MM.1S (cell line): ENCODE results near the gene FGF5.

Experiments used
- DNase-seq: peaks from one replicate; pipeline ENCODE4 v3.0.0-alpha.2; 2015
- H2AFZ ChIP-seq: fragments of 300-600 bp; sonication (generic); 2 replicates; pipeline ENCODE4 v1.6.0; 2016; ENCODE audit warnings: antibody characterized with exemption, low read length
- H3F3A ChIP-seq: fragments of 300-600 bp; sonication (generic); 2 replicates; pipeline ENCODE4 v1.6.1; 2016; ENCODE audit warnings: mild to moderate bottlenecking, antibody characterized with exemption, low read length, moderate library complexity, mixed read lengths; ENCODE audit not compliant: insufficient read depth
- H3K27ac ChIP-seq: fragments of 300-600 bp; sonication (generic); 2 replicates; pipeline ENCODE4 v1.5.1; 2016; ENCODE audit warnings: mild to moderate bottlenecking, low read length
- H3K27me3 ChIP-seq: fragments of 300-600 bp; sonication (generic); replicated peaks from 2 replicates; pipeline ENCODE4 v1.6.0; 2016; ENCODE audit warnings: low read length; ENCODE audit not compliant: insufficient read depth
- H3K36me3 ChIP-seq: fragments of 300-600 bp; sonication (generic); replicated peaks from 2 replicates; pipeline ENCODE4 v1.6.1; 2016; ENCODE audit warnings: mild to moderate bottlenecking, low read length, mixed read lengths; ENCODE audit not compliant: insufficient read depth
- H3K4me1 ChIP-seq: fragments of 300-600 bp; sonication (generic); 2 replicates; pipeline ENCODE4 v1.6.1; 2016; ENCODE audit warnings: low read length, mixed read lengths
- H3K4me2 ChIP-seq: fragments of 300-600 bp; sonication (generic); 2 replicates; pipeline ENCODE4 v1.6.0; 2016; ENCODE audit warnings: low read depth, low read length
- H3K4me3 ChIP-seq: fragments of 300-600 bp; sonication (generic); 2 replicates; pipeline ENCODE4 v1.5.1; 2016; ENCODE audit warnings: low read length, mixed read lengths
- H3K79me2 ChIP-seq: fragments of 300-600 bp; sonication (generic); 2 replicates; pipeline ENCODE4 v1.6.1; 2016; ENCODE audit warnings: mixed run types, low read length, mixed read lengths
- H3K9ac ChIP-seq: fragments of 300-600 bp; sonication (generic); 2 replicates; pipeline ENCODE4 v1.6.1; 2016; ENCODE audit warnings: low read length, mixed read lengths
- H3K9me2 ChIP-seq: fragments of 300-600 bp; sonication (generic); replicated peaks from 2 replicates; pipeline ENCODE4 v1.6.1; 2016; ENCODE audit warnings: mild to moderate bottlenecking, low read length, mixed read lengths; ENCODE audit not compliant: insufficient read depth
- H3K9me3 ChIP-seq: fragments of 300-600 bp; sonication (generic); replicated peaks from 2 replicates; pipeline ENCODE4 v1.6.1; 2016; ENCODE audit warnings: mild to moderate bottlenecking, low read length, mixed read lengths; ENCODE audit not compliant: insufficient read depth
- H4K20me1 ChIP-seq: fragments of 300-600 bp; sonication (generic); 2 replicates; pipeline ENCODE4 v1.6.1; 2016; ENCODE audit warnings: mild to moderate bottlenecking, low read length, moderate library complexity, mixed read lengths; ENCODE audit not compliant: insufficient read depth
- EZH2 ChIP-seq: fragments of 300-600 bp; sonication (generic); optimal IDR thresholded peaks from 2 replicates; pipeline ENCODE3; 2017; ENCODE audit warnings: low read depth, mild to moderate bottlenecking, antibody characterized with exemption, low read length, mixed read lengths
- EZH2phosphoT487 ChIP-seq: fragments of 300-600 bp; sonication (generic); IDR thresholded peaks from 2 replicates; pipeline ENCODE4 v1.6.1; 2018; ENCODE audit warnings: antibody characterized with exemption, low read length
- TF ChIP-seq, protein P1 (sequence below): fragments of 300-600 bp; sonication (generic); IDR thresholded peaks from 2 replicates; pipeline ENCODE4 v1.5.1; 2016; ENCODE audit warnings: antibody characterized with exemption, low read length, mixed read lengths

The FGF5 gene

DNA sequence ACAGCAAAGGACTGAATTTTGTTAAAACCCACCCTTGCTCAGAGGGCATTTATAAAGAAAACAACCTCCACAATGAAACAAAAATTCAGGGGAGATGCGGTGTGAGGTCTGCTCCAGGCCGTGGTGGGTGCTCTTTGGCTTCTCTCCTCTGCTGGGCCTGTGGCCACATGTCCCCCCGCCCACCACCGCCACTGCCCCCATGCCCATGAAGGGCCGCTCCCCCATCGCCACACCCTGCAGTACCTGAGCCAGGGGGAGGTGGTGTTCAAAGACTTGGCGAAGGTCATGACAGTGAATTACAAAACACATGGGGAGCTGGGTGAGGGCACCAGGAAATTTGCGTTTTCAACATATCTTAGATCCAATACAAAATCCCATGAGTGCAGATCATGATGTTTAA, 54.9 kb downstream of the FGF5 start:
- DNase-seq = no peak
- no peaks in the 10 kb centered on the region for H3K9me3 ChIP-seq
- H3K36me3 ChIP-seq = no peaks in the 10 kb centered on the region
- H4K20me1 ChIP-seq = no peaks in the 10 kb centered on the region
- TF ChIP-seq, protein P1, sequence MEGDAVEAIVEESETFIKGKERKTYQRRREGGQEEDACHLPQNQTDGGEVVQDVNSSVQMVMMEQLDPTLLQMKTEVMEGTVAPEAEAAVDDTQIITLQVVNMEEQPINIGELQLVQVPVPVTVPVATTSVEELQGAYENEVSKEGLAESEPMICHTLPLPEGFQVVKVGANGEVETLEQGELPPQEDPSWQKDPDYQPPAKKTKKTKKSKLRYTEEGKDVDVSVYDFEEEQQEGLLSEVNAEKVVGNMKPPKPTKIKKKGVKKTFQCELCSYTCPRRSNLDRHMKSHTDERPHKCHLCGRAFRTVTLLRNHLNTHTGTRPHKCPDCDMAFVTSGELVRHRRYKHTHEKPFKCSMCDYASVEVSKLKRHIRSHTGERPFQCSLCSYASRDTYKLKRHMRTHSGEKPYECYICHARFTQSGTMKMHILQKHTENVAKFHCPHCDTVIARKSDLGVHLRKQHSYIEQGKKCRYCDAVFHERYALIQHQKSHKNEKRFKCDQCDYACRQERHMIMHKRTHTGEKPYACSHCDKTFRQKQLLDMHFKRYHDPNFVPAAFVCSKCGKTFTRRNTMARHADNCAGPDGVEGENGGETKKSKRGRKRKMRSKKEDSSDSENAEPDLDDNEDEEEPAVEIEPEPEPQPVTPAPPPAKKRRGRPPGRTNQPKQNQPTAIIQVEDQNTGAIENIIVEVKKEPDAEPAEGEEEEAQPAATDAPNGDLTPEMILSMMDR = no peak
- TF ChIP-seq EZH2phosphoT487 (no peak), EZH2 (no peak)
- H3F3A ChIP-seq = no peaks in the 10 kb centered on the region
- H3K27ac ChIP-seq = no peak overlapping the region
- no peaks in the 10 kb centered on the region for H3K27me3 ChIP-seq
- no peaks in the 10 kb centered on the region for H3K9me2 ChIP-seq
- H2AFZ ChIP-seq = no peak overlapping the region
- no peaks in the 10 kb centered on the region for H3K79me2 ChIP-seq
- H3K4me3 ChIP-seq = no peak overlapping the region
- H3K4me2 ChIP-seq = no peak overlapping the region
- H3K9ac ChIP-seq = no peak overlapping the region
- H3K4me1 ChIP-seq = no peaks in the 10 kb centered on the region

DNA sequence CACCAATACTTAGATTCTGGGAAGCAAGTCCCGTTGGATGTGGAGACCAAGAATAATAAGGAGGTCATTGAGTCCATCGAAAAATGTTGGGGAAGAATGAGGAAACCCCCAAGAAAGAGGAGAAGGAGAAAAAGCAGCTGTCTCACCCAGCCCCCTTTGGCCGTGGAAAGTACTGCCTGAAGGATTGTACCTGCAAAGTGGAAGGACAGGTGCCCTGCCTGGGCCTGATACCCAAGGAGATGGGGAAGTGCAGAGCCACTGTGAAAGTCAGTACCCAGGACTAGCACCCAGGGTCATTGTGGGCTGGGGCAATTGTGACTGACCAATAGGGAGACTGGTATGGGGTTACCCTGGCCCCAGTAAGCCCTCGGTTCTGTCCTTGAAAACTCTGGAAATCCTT, 55.3 kb downstream of the FGF5 start:
- H3K27me3 ChIP-seq = no peaks in the 10 kb centered on the region
- no peak overlapping the region for H2AFZ ChIP-seq
- no peak for DNase-seq
- no peak overlapping the region for H3K4me3 ChIP-seq
- TF ChIP-seq EZH2phosphoT487 (no peak), EZH2 (no peak)
- TF ChIP-seq, protein P1 = no peak
- H3K79me2 ChIP-seq = no peaks in the 10 kb centered on the region
- H3K9ac ChIP-seq = no peak overlapping the region
- no peaks in the 10 kb centered on the region for H3K36me3 ChIP-seq
- H3K4me2 ChIP-seq = no peak overlapping the region
- no peaks in the 10 kb centered on the region for H3K9me2 ChIP-seq
- H3K4me1 ChIP-seq = no peaks in the 10 kb centered on the region
- no peaks in the 10 kb centered on the region for H4K20me1 ChIP-seq
- H3K27ac ChIP-seq = no peak overlapping the region
- no peaks in the 10 kb centered on the region for H3F3A ChIP-seq
- H3K9me3 ChIP-seq = no peaks in the 10 kb centered on the region

DNA sequence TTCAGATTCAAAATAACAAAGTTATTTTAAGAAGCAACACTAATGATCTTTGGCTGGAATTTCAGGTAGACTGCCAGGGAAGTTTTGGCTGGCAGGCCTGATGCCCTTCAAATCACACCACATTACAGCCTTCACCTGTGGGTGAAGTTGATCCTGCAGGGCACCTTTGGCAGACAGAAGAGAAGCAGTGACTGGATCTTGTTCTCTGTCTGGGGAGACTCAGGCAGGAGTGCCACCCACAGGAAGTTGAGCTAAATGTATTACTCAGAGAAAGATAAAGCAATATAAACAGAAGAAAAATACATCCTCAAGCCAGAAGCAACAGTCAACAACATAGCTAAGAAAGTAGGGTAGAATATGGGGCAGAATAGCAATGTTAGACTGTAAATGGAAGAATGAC, 56.3 kb downstream of the FGF5 start:
- H3K4me1 ChIP-seq = no peaks in the 10 kb centered on the region
- DNase-seq = peak; percentile 29
- no peaks in the 10 kb centered on the region for H3K9me3 ChIP-seq
- no peaks in the 10 kb centered on the region for H3F3A ChIP-seq
- H3K79me2 ChIP-seq = no peaks in the 10 kb centered on the region
- H3K4me2 ChIP-seq = no peak overlapping the region
- no peaks in the 10 kb centered on the region for H4K20me1 ChIP-seq
- no peaks in the 10 kb centered on the region for H3K36me3 ChIP-seq
- no peak overlapping the region for H3K4me3 ChIP-seq
- H3K27me3 ChIP-seq = no peaks in the 10 kb centered on the region
- H2AFZ ChIP-seq = no peak overlapping the region
- H3K9ac ChIP-seq = no peak overlapping the region
- H3K27ac ChIP-seq = no peak overlapping the region
- TF ChIP-seq, protein P1 = peak; percentile 16
- no peak for TF ChIP-seq EZH2
- H3K9me2 ChIP-seq = no peaks in the 10 kb centered on the region
